HL-60/S4 (cell line): ENCODE results near the gene CRKL.

Source experiments
- in situ Hi-C: fragments of 300-500 bp; cut with MboI; formaldehyde crosslinking; loops from 2 replicates; pipeline ENCODE4 v1.14.3; 2022; ENCODE audit warnings: low sequenced_read_pairs

The CRKL gene

GRCh38 chr22:20994902-20995241 is 77.7 kb downstream of the CRKL start:
- in situ Hi-C loops = no loop called here

GRCh38 chr22:20995329-20996030 is 78.3 kb downstream of the CRKL start:
- in situ Hi-C loops = no loop called here

DNA sequence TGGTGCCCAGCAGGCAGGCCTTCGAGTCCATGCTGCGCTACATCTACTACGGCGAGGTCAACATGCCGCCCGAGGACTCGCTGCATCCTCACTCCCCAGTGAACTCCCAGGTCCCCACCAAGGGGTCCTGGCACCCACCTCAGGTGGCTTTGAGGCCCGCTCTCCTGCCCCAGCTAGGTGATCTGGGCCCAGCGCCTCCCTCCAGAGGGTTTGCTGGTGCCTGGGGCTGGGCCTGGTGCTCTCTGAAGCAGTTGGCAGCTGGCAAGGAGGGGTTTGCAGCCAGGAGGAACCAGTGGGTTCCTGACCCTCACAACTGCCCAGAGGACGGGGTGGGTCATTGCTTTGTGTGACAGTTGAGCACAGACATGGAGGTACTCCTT is 78.8 kb downstream of the CRKL start:
- in situ Hi-C loops = no loop called here

DNA sequence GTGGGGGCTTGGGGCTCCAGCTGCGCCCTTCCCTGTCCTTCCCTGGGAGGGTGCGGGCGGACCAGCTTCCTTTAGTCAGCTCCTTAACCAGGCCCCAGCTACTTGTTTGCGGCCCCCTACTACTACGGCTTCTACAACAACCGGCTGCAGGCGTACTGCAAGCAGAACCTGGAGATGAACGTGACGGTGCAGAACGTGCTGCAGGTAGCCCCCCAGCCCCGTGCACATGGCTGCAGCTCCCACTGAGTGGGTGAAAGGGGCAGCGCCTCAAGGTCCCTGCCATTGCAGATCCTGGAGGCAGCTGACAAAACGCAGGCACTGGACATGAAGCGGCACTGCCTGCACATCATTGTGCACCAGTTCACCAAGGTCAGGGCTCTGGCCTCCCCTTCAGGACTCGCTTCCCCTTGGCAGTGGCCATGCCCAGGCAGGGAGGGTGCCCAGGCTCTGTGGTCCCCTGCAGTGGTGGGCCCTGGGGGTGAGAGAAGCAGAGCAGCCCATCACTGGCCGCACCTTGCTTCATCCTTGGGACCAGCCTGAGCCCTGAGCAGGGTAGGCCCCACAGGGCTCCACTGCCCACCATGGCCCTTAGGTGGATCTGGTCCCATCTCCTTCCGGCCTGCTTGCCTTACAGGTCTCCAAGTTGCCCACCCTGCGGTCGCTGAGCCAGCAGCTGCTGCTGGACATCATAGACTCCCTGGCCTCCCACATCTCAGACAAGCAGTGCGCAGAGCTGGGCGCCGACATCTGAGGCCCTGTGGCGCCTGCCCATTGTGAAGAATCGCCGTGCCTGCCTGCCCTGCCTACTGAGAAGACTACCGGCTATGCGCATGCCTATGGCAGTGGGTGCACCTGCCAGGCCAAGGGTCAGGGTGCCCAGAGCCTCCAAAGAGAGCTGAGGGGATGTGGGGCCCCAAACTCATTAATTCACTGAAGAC is 79.7 kb downstream of the CRKL start:
- in situ Hi-C loops = no loop called here

DNA sequence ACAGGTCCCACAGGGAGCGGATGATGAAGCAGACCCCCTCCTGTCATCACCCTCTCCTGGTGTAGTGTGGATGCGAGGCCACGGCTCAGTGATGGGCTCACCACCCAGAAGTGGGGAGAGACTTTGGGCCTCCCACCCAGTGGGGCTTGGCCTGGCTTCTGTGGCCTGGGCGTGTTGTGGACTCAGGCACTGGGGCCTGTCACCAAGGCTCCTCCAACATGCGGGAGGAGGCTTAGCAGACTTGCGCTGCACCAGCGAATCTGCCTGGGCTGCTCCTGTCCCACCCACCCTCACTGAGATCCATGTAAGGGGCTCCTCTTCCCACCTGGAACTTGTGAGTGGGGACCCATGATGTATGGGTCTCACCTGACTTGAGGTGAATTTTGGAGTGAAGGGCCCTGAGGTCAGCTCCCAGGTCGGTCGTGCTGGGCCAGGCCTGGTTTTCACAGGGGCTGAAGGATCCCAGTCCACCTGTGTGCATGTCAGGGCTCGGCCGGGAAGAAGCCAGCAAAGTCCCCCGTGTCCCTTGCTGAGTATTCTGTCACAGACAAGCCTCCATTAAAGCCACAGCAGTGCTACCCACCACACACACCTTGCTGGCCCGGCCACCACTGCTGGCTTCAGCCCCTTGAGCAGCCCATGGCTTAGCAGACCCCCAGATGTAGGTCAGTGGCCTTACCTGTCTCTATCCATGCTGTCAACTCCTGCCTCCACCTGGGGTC is 80.5 kb downstream of the CRKL start:
- in situ Hi-C loops = no loop called here

GRCh38 chr22:20998411-20999336 is 81.5 kb downstream of the CRKL start:
- in situ Hi-C loops = no loop called here

GRCh38 chr22:20999350-21000206 is 82.4 kb downstream of the CRKL start:
- in situ Hi-C loops = no loop called here

DNA sequence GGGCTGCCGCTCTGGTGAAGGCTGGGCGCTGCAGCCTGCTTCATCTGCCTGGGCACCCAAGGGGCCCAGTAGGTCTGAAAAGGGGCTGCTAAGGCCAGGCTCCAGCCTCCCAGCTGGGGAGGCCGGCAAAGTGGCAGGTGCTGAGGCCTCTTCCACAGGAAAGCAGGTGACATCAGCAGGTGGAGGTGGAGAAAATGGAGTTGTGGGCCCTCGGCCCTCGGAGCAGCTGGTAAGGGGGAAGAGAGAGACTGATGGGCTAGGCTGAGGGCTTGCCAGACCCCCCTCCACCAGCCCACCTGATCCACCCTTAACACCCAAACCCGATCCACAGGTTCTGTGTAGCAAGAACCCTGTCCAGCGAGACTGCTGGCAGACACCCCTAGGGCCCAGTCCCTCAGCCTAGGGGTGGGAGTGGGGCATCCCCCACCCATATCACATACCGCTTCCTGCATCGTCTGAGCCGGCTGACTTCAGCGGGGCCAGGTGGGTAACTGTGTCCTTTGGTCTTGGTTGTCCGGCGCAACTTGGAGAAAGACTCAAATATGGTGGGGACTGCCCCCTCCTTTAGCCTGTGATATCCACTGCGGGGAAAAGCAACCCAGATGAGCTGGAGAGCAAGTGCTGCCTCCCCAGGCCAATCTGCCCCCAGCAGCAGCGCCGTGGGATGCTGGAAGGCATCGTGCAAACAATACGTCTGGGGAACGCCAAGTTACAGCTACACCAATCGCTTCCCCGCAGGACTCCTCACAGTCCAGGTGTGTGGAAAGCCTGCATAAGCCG is 83.2 kb downstream of the CRKL start:
- in situ Hi-C loops = no loop called here

- in situ Hi-C loops = no loop called here
Observed at GRCh38 chr22:21000987-21001600, 83.9 kb downstream of the CRKL start.

DNA sequence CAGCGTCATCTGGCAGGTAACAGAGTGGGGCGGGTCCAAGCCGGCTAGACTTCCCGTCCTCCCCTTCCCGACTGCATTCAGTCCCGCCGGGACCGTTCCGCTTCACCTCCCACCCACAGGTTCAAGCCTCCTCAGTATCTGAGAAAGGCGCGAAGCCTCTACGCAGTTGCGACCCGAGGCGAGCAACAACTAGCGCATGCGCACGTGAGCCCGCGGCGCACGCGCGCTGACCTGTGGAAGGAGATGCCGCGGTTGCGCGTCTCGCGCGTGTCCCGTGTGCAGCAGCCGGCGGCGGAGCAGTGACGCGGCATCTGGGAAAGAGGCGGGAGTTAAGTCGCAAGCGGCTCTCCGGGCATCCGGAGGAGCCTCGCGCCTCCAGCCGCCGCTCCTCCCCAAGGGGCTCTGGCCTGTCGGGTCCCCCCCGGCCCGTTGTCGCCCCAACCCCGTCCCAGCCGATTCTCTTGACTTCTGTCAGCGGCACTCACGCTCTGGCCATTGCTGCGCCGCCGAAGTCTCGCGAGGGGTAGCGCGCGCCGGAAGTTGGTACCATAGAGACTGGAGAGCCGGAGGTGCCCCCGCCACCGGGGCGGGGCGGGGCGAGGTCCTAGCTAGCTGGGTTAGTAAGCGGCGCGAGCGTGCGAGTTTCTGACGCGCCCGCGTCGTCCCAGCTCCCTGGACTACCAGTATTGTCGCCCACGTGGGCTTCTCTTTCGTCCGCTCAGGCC is 84.6 kb downstream of the CRKL start, which contains the start of gene THAP7:
TSS of gene THAP7 (minus strand) at position 518 of the 725 bp plus-strand sequence. CDS start at position 311, 207 bp downstream.
- in situ Hi-C loops = no loop called here
